GM19468 (cell line): ENCODE results near the gene ZCWPW1.
"Not testable (repeated sequence)": the region's sequence is repeated elsewhere in the genome, so short reads cannot be mapped to it uniquely, and the experiment has no call there.

Experiments used
- ATAC-seq: cut with Tn5 transposase; IDR thresholded peaks from one replicate; pipeline ENCODE4 v1.9.1; 2021; ENCODE audit warnings: mild to moderate bottlenecking, moderate library complexity, moderate number of reproducible peaks; ENCODE audit not compliant: unreplicated experiment; ENCODE audit errors: extremely low read depth

The ZCWPW1 gene

DNA sequence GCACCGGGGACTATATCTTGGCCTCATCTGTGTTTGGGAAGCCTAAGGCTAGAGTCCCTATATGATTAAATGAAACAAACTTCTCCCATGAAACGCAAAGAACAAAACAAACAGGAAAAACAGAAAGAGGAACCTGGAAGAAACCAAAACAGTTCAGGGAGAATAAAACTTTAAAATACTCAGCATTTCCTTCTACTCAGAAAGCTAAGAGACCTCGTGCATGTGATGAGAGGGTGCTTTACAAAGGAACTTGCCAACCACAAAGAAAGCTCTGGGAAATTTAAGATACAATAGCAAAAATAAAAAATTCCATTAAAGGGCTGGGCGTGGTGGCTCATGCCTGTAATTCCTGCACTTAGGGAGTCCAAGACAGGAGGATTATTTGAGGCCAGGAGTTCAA lies 48.3 kb downstream of the ZCWPW1 start:
- ATAC-seq = no peak

DNA sequence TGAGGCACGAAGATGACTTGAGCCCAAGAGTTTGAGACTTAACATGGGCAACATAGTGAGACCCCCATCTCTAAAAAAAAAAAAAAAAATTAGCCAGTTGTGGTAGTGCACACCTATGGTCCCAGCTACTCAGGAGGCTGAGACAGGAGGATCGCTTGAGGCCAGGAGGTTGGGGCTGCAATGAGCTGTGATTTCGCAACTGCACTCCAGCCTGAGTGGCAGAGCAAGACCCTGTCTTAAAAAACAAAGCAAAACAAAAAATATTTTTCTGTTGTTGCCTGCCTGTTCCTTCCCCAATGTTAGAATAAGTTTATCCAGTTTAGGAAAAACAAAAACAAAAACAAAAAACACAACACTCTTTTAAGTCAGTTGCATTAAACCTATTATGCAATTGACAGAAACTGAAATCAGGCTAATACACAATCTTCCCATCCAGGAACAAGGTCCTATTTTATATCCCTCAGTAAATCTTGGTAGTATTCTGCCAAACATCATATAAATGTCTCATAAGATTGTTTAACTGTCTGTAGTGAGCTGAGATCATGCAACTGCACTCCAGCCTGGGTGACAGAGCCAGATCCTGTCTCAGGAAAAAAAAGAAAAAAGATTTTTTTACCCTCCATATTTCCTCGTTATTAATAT lies 50.3 kb downstream of the ZCWPW1 start:
- no peak for ATAC-seq

GRCh38 chr7:100376066-100376465 lies 52.4 kb downstream of the ZCWPW1 start:
- ATAC-seq = no peak

- ATAC-seq = no peak
Observed at GRCh38 chr7:100374601-100375000, 53.9 kb downstream of the ZCWPW1 start.

- not testable (repeated sequence) for ATAC-seq
Observed at GRCh38 chr7:100373870-100374598, 54.5 kb downstream of the ZCWPW1 start.

DNA sequence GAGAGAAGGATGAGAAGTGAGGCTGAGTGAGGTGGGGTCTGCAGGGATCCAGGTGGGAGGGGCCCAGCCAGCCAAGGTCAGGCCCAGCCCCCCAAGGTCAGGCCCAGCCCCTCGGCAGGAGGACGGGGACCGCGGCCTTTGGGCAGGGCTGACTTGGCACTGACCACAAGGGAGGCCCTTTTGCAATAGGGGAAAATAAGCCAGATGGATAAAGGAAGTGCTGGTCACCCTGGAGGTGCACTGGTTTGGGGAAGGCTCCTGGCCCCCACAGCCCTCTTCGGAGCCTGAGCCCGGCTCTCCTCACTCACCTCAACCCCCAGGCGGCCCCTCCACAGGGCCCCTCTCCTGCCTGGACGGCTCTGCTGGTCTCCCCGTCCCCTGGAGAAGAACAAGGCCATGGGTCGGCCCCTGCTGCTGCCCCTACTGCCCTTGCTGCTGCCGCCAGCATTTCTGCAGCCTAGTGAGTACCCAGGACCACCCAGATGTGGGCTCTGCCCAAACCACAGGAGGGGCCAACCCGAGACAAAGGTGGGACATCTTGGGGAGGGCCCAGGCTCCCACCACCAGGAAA lies 55.2 kb downstream of the ZCWPW1 start, which contains the start of gene PILRA:
Gene PILRA, plus strand, starts transcription at position 227 of the 571 bp plus-strand sequence. Its CDS starts 170 bp downstream, at position 397.
- ATAC-seq = no peak

DNA sequence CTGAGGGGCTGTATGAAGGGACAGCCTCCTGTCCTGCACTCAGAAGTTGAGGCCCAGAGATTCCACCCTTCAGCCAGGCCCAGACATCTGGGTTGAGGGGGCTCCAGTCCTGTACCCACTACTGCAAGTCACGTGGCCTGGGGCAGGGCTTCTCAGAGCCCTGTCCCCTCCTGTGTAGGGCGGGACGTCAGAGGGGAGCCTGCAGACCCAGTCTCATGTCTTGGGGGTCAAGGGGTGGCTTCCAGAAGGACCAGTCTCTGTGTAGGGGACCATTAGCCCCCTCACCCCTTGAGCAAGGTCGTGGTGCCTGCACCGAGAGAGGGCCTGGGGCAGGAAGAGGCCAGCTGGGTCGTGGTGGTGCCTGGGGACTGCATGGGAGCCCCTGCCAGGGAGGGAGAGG lies 55.8 kb downstream of the ZCWPW1 start:
- ATAC-seq = no peak

GRCh38 chr7:100372256-100372655 lies 56.2 kb downstream of the ZCWPW1 start:
- ATAC-seq = no peak

- ATAC-seq = no peak
Observed at GRCh38 chr7:100371561-100372171, 56.8 kb downstream of the ZCWPW1 start.

- ATAC-seq = no peak
Observed at GRCh38 chr7:100370746-100371145, 57.8 kb downstream of the ZCWPW1 start.

DNA sequence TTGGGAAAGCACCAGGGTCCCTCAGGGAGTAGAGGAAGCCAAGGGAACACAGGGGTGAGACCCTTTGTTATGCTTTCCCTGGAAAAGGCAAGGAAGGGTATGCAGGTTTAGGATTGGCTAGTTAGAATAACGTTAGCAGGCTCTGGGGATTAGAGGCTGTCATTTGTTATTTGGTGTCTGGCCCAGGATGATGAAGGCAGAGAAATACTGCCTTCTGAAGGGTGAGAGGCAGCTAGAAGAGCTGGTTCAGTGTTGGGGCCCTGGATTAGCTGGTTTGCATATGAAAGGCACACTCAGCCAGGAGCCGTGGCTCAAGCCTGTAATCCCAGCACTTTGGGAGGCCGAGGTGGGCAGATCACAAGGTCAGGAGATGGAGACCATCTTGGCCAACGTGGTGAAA lies 58.2 kb downstream of the ZCWPW1 start:
- no peak for ATAC-seq

DNA sequence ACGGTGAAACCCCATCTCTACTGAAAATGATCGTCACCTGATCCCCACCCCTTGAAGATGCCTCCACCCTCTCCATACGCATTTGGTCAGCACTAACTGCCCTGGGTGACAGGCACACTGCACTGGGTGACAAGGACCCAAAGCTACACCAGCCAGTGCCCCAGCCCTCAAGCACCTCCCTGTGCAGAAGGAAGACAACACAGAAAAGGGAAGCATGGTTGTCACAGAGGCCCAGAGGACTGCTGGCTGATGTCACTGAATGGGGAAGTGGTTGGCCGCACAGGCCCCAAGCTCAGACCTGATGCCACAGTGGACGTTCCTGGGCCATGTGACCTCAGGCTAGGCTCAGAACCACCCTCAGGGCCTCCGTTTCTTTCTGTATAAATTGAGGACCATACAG lies 59.4 kb downstream of the ZCWPW1 start:
- peak; percentile 42 for ATAC-seq

- ATAC-seq = no peak
Observed at GRCh38 chr7:100367676-100368613, 60.6 kb downstream of the ZCWPW1 start.

- no peak for ATAC-seq
Observed at GRCh38 chr7:100367251-100367620, 61.3 kb downstream of the ZCWPW1 start.

GRCh38 chr7:100366411-100367250 lies 61.9 kb downstream of the ZCWPW1 start:
- ATAC-seq = no peak

- not testable (repeated sequence) for ATAC-seq
Observed at GRCh38 chr7:100365998-100366367, 62.5 kb downstream of the ZCWPW1 start.

DNA sequence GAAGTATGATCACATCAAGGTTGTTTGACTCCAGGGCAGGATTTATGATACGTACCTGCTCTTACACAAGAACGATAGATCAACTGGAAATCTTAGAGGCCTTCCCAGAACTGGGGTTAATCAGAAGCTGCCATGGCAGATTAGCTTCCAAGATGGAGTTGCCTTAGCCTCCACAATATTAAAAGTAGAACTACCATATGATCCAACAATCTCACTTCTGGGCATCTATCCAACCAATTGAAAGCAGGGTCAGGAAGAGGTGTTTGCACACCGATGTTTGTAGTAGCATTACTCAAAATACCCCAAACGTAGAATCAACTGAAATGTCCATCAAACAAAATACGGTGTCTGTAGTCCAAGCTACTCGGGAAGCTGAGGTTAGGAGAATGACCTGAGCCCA lies 64.0 kb downstream of the ZCWPW1 start:
- ATAC-seq = no peak

- ATAC-seq = not testable (repeated sequence)
Observed at GRCh38 chr7:100363797-100364196, 64.7 kb downstream of the ZCWPW1 start.

DNA sequence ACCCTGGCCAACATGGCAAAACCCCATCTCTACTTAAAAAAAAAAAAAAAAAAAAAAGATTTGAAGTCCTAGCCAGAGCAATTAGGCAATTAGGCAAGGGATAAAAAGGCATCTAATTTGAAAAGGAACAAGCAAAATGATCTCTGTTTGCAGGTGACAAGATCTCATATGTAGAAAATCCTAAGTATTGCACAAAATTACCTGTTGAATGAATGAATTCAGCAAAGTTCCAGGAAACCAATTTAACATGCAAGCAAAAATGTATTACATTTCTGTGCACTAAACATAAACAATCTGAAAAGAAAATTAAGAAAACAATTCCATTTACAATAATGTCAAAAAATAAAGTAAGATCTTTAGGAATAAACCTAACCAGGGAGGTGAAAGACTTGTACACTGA lies 65.4 kb downstream of the ZCWPW1 start:
- no peak for ATAC-seq
